Erythroblast (primary cell): ENCODE measurements around the gene IMMP2L.

Experiments
- GATA1 ChIP-seq: IDR thresholded peaks from 2 replicates; pipeline ENCODE4 v1.6.1; 2011; ENCODE audit warnings: low read depth, mild to moderate bottlenecking, control low read depth, low read length, moderate library complexity
- POLR2A ChIP-seq: IDR thresholded peaks from 2 replicates; pipeline ENCODE4 v1.6.1; 2011; ENCODE audit warnings: mild to moderate bottlenecking, low read length

DNA sequence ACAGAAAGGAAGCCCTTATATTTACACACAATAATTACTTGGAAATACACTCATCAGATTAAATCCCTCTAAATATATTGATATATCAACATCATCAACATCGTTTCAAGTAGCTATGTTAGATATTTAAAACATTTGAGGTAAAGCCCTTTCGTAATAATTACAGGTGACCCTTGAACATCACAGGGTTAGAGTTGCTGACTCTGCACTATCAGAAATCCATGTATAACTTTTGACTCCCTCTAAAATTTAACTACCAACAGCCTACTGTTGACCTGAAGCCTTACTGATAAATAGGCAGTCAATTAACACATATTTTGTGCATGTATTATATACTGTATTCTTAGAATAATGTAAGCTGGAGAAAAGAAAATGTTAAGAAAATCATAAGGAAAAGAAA is 505.9 kb downstream of the IMMP2L start:
- TF ChIP-seq POLR2A (no peak), GATA1 (no peak)
